Thymus (tissue), 11 donors: ENCODE measurements around the gene DPM3. TPM values are rescaled to one million over a fixed set of nuclear protein-coding genes. Genes with fewer than 3 reads are reported as not detected.

Experiments
- DNase-seq, 9 donors: peaks; one replicate each; pipeline ENCODE4 v3.0.0-alpha.2; 2013; ENCODE audit warnings: low spot score in 9 of 9, low read depth in 6 of 9, missing footprints in 1 of 9
- H3K27ac ChIP-seq, 2 donors: one replicate each; pipeline ENCODE4 v1.5.1; 2013; ENCODE audit warnings: control low read depth in 1 of 2, low read depth in 1 of 2, low read length in 1 of 2, mild to moderate bottlenecking in 1 of 2, moderate library complexity in 1 of 2
- H3K27me3 ChIP-seq, 2 donors: one replicate each; pipeline ENCODE4 v1.5.1; 2013; ENCODE audit warnings: low read length in 1 of 2; ENCODE audit not compliant: control insufficient read depth in 2 of 2, insufficient read depth in 1 of 2
- H3K36me3 ChIP-seq, 2 donors: one replicate each; pipeline ENCODE4 v1.5.1; 2013; ENCODE audit warnings: low read length in 1 of 2, mild to moderate bottlenecking in 1 of 2, moderate library complexity in 1 of 2; ENCODE audit not compliant: control insufficient read depth in 2 of 2, insufficient read depth in 2 of 2
- H3K4me1 ChIP-seq, 2 donors: one replicate each; pipeline ENCODE4 v1.5.1; 2013; ENCODE audit warnings: low read length in 2 of 2; ENCODE audit not compliant: control insufficient read depth in 2 of 2, insufficient read depth in 2 of 2
- H3K4me3 ChIP-seq, 2 donors: one replicate each; pipeline ENCODE4 v1.5.1; 2013; ENCODE audit warnings: low read length in 2 of 2, control low read depth in 1 of 2, mild to moderate bottlenecking in 1 of 2
- H3K9me3 ChIP-seq, 2 donors: one replicate each; pipeline ENCODE4 v1.5.1; 2013; ENCODE audit warnings: low read length in 1 of 2, mild to moderate bottlenecking in 1 of 2; ENCODE audit not compliant: control insufficient read depth in 2 of 2, insufficient read depth in 1 of 2
- WGBS: extraction: QIAGEN DNeasy Blood & Tissue Kit; methylation state at CpG from one replicate; pipeline ENCODE4 v1.1.7; 2013; 5-methylcytosine and 5-hydroxymethylcytosine counted together
- polyA plus RNA-seq: library from polyadenylated mRNA; stranded (reverse); fragments of 200-250 nt; gene quantifications from one replicate; pipeline ENCODE4 v1.2.3, GENCODE V29; 2013
- total RNA-seq: library from RNA; stranded (reverse); fragments of 120-200 nt; gene quantifications from one replicate; pipeline ENCODE4 v1.2.4, GENCODE V29; 2013
- donor health status: healthy.

Gene DPM3
- total and polyA plus RNA-seq, 2 donors, result 34.0 to 155 TPM

- no peak for DNase-seq
- Histone ChIP-seq H3K4me3 (no peak overlapping the region), H3K27ac (no peak overlapping the region), H3K27me3 (no peaks in the 10 kb centered on the region), H3K9me3 (no peaks in the 10 kb centered on the region), H3K4me1 (peaks cover 0 to 2% of the 10 kb centered on the region in 2 donors), H3K36me3 (no peaks in the 10 kb centered on the region)
- WGBS, result 94% methylated on average over 9 of the region's 9 CpGs
These were observed 37.0 kb downstream of the DPM3 start for GRCh38 chr1:155103325-155103724.

- H3K27ac ChIP-seq, result no peak overlapping the region
- no peaks in the 10 kb centered on the region for H3K9me3 ChIP-seq
- WGBS, result 96% methylated on average over 7 of the region's 7 CpGs
- H3K36me3 ChIP-seq, result no peaks in the 10 kb centered on the region
- H3K27me3 ChIP-seq, result peaks cover 0 to 4% of the 10 kb centered on the region in 2 donors
- DNase-seq, result no peak
- H3K4me1 ChIP-seq, result peaks cover 0 to 2% of the 10 kb centered on the region in 2 donors
- H3K4me3 ChIP-seq, result no peak overlapping the region
These were observed 41.0 kb downstream of the DPM3 start for GRCh38 chr1:155099331-155099730.

DNA sequence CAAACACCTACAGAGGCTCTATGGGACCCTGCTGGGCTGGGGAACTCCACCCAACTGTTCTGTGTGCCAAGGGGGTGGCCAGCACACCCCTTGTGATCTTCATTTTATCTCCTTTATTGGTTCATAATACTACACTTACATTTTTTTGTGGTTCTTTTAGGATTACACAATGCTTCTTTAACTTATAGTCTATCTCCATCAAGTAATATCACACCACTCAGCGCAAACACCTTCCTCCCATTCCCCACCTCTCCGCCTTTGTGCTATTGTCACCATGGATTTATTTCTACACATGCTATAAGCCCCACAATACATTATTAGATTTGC lies 45.7 kb downstream of the DPM3 start:
- Histone ChIP-seq H3K9me3 (peaks cover 0 to 4% of the 10 kb centered on the region in 2 donors), H3K27me3 (peaks cover 0 to 25% of the 10 kb centered on the region in 2 donors), H3K36me3 (no peaks in the 10 kb centered on the region), H3K4me3 (no peak overlapping the region), H3K27ac (no peak overlapping the region), H3K4me1 (peaks cover 0 to 13% of the 10 kb centered on the region in 2 donors)
- DNase-seq, result no peak
- 93% methylated on average over 2 of the region's 2 CpGs for WGBS

- H3K27ac ChIP-seq, result no peak overlapping the region
- peaks cover 0 to 4% of the 10 kb centered on the region in 2 donors for H3K9me3 ChIP-seq
- DNase-seq, result peak in 1 of 9 donors; percentile 58
- WGBS, result 54% methylated on average over 13 of the region's 13 CpGs
- H3K4me3 ChIP-seq, result no peak overlapping the region
- peaks cover 0 to 13% of the 10 kb centered on the region in 2 donors for H3K4me1 ChIP-seq
- H3K36me3 ChIP-seq, result no peaks in the 10 kb centered on the region
- H3K27me3 ChIP-seq, result peaks cover 0 to 25% of the 10 kb centered on the region in 2 donors
These were observed 46.3 kb downstream of the DPM3 start for GRCh38 chr1:155093911-155094621.

DNA sequence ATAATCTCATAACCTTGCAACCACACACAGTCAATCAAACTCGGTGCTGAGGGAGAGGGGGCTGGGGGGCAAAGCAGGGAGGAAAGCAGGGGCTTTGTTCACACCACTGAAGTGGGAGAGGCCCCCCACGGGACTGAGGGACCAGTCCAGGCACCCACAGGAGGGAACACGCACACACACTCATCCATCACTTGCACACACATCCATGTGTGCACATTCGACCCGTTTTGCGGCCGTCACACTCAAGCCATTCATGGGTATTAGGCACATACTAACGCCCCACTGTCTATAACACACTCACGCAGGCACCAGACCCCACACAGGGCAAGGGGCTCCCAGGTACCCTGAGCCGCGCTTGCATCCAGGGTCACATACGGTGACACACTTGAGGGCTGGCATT lies 47.7 kb downstream of the DPM3 start:
- Histone ChIP-seq H3K9me3 (peaks cover 0 to 4% of the 10 kb centered on the region in 2 donors), H3K27me3 (peaks cover 0 to 27% of the 10 kb centered on the region in 2 donors), H3K36me3 (no peaks in the 10 kb centered on the region), H3K4me1 (peaks cover 0 to 13% of the 10 kb centered on the region in 2 donors), H3K4me3 (no peak overlapping the region), H3K27ac (no peak overlapping the region)
- no peak for DNase-seq
- 93% methylated on average over 12 of the region's 12 CpGs for WGBS

DNA sequence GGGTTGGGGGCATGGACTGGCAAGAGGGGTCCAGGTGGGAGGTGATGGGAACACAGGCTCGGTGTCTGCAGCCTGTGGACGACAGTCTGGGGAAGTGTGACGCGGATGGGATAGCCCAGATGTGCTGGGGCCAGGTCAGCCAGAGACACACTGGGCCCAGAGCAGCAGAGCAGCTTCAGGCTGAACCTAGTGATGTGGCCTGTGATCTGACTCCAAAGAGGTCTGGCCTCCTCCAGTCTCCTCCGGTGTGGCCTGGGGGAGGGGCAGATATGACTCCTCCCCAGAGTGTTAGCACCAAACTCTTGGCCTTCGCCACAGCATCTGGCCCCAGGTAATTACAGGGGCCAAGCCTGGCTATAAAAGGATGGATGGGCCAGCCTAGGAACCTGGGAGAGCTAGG lies 48.2 kb downstream of the DPM3 start:
- WGBS, result 98% methylated on average over 6 of the region's 6 CpGs
- no peak overlapping the region for H3K4me3 ChIP-seq

DNA sequence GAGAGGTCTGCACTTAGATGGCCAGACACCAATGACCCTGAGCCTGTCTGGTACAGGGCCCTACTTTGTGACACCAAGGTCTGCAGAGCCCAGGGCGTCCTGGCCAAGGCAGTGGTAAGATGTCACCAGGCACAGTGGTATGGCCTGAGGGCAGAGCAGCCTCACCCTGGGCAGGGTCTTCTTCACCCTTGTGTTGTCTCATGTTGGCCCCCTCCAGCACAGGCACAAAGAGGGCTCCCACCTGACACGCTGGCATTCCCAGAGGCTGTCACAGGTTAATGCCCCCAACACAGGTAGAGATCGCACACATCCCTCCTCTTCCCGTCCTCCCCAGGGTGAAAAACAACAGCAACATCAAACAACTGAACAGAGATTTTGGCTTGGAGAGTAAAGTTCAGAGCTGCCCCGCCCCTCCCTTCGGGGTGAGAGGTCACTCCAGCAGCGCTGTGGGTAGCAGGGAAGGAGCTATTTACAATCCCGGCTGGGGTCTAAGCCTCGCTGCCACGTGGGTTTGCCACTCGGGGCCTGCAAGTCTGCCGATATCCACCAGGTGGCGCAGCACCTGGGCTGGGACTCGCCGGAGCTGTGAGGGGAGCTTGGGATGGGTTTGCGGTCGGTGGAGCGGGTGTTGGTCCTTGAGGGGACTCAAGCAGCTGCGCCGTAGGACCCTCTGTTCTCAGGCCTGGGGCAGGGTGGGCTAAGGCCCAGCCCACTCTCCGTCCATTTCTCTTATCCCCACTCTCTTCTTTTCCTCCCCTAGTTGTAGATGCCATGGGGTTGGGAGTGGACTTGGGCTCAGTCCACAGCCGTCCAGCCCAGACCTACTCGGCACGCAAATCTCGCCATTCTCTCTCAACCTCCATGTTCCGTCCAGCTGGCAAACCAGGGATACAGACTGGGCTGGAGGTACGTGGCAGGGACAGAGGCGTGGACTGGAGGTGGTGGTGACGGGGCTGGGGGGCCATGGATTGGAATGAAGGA lies 49.0 kb downstream of the DPM3 start:
- H3K36me3 ChIP-seq, result no peaks in the 10 kb centered on the region
- peaks cover 0 to 4% of the 10 kb centered on the region in 2 donors for H3K9me3 ChIP-seq
- peaks cover under 1 to 15% of the 10 kb centered on the region in 2 donors for H3K4me1 ChIP-seq
- H3K27ac ChIP-seq, result no peak overlapping the region
- DNase-seq, result peak in 7 of 9 donors; percentile 50 to 87 (median 79)
- no peak overlapping the region for H3K4me3 ChIP-seq
- WGBS, result 33% methylated on average over 29 of the region's 29 CpGs
- peaks cover 0 to 28% of the 10 kb centered on the region in 2 donors for H3K27me3 ChIP-seq

More for the DNA sequence above, 48.2 kb downstream of the DPM3 start:
- Histone ChIP-seq H3K36me3 (no peaks in the 10 kb centered on the region), H3K4me1 (peaks cover 0 to 13% of the 10 kb centered on the region in 2 donors), H3K27ac (no peak overlapping the region), H3K9me3 (peaks cover 0 to 4% of the 10 kb centered on the region in 2 donors), H3K27me3 (peaks cover 0 to 27% of the 10 kb centered on the region in 2 donors)
- no peak for DNase-seq
